ENCODE measurements around the gene MAGEA6. TPM values are rescaled to one million over a fixed set of nuclear protein-coding genes. Genes with fewer than 3 reads are reported as not detected.
A peak's percentile ranks its signal among the peaks of the same experiment; 100 is the strongest.
"Not testable (repeated sequence)": the region's sequence is repeated elsewhere in the genome, so short reads cannot be mapped to it uniquely, and the experiment has no call there.

Gene MAGEA6
- total RNA-seq (ENCODE audit: insufficient read depth, low replicate concordance) = not detected

DNA sequence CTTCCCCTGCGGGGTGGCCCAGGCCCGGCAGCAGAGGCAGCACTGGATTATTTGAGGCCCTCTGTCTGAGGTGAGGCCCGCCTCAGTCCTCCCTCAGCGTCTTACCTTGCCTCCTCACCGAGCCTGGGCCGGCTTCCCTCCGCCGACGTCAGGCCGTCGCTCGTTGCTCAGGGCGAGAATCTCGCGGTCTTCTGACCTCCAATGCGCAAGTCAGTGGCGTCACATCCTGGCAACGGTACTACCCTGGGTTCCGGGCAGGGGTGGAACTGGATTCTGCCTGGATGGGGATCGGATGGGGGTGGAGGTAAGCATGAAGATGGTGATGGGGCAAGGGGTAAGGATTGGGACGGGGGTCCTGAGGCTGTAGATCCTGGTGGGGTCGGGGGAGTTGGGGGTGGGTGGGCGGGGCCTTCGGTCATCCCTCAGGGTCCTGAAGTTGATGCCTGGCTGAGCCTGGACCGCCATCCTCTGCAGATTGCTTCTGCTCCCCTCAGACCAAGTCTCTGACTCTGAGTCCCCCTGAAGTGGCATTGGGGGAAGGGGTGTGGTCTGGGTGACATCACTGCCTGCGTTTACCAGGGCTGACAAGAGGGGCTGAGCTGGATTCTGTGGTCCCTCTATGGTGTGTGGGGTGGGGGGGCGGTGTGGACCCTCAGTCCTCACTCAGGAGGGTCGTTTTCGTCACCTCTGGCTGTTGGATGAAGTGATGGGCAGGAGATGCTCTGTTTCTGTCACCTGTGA, at the start of gene MAGEA6:
Gene MAGEA6, minus strand, starts transcription at position 141 of the 741 bp plus-strand sequence. CDS start 2,039 bp downstream, outside the sequence.
- not testable (repeated sequence) for DNase-seq (ENCODE audit: low spot score)

- no peak for DNase-seq (ENCODE audit: low spot score)
Observed at GRCh38 chrX:152819266-152819665, 49.8 kb upstream of the MAGEA6 start.

- DNase-seq (ENCODE audit: low spot score) = no peak
Observed at GRCh38 chrX:152818356-152818755, 48.9 kb upstream of the MAGEA6 start.

- DNase-seq (ENCODE audit: low spot score) = peak; percentile 34
Observed at GRCh38 chrX:152817078-152817764, 47.7 kb upstream of the MAGEA6 start.

- DNase-seq (ENCODE audit: low spot score) = no peak
Observed at GRCh38 chrX:152814048-152814447, 44.6 kb upstream of the MAGEA6 start.

GRCh38 chrX:152813206-152813605, 43.7 kb upstream of the MAGEA6 start:
- DNase-seq (ENCODE audit: low spot score) = peak; percentile 70

DNA sequence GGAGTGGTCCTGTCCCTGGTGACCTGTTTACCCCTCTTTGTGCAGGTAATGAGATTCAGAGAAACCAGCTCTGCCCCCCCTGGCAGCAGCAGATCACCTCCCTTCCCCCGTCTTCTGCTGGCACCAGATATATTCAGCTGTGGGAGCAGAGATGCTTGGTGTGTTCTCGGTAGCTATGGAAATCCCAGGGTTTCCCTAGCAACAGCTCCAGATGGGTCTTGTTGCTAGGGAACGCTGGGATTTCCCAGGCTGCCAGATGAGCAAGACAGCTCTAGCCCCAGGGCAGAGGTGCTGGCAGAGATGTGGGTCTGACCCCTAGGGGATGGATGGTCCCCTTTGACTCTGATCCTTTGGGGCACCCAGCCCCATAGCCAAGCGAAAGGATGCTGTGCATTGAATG, 40.9 kb upstream of the MAGEA6 start:
- DNase-seq (ENCODE audit: low spot score) = peak; percentile 8

DNA sequence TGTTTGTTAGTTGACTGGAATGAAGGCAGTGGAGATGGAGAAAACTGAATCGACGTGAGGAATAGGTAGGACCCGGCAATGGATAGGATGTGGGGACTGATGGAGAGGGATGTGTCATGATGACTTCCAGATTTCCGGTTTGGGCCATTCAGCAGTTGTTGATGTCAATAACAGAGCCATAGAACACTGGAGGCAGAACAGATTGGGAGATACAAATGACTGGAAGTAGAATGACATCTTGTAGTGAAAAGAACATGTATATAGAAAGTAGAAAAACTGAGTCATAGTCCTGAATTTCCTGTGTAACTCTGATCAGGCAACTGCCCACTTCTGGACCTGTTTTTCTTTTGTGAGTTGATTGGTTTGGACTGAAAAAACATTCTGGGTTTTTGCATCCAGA, 36.5 kb upstream of the MAGEA6 start:
- DNase-seq (ENCODE audit: low spot score) = no peak

DNA sequence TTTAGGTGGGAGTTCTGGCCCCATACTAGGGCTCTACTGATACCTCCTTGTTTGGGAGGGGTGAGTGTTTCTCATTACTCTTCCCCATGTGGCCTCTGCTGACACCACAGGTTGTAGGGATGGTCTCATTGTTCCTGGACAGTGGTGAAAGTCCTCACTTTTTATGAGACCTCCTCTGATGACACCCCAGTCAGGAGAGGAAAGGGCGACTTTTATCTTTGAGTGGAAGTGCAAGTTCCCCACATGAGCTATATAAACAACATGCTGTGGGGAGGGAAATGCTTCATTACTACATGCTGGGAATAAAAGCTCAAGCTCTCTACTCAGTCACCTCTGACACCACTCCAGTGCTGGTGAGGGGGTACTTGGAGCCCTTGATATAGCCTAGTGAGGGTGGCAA, 29.5 kb upstream of the MAGEA6 start:
- DNase-seq (ENCODE audit: low spot score) = no peak

DNA sequence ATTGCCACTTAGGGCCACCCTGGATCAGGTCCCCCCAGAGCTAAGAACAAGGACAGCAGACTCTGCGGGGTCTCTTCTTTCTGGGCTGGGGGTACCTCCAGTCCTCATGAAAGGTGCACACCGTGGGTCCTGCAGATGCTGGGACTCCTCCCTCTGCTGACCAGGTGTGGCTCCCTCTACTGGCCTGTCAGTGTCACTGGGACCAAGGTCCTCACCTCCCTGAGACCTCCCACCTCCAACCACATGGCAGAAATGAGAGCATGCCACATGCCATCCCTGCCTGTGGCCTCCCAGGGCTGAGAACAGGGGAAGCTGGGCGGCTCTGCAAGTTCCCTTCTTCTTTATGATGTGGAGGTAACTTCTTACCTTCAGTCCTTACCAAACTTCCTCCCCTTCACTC, 17.6 kb upstream of the MAGEA6 start:
- DNase-seq (ENCODE audit: low spot score) = not testable (repeated sequence)

DNA sequence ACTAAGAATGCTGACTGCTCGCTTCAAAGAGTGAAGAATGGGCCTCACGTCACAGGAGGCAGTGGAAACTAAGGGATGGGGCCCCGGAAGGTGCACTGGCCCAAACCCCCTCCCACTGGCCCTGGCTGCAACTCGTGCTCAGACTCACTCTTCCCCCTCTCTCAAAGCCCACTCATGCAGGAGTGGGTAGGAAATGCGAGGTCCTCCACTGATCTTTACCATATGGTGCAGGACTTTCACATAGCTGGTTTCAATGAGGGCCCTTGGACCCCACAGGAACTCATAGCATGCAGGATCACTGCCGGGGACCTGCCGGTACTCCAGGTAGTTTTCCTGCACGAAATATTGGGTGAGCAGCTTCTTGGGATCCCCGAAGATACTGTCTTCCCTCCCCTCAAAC, 2.9 kb downstream of the MAGEA6 start:
- not testable (repeated sequence) for DNase-seq (ENCODE audit: low spot score)

DNA sequence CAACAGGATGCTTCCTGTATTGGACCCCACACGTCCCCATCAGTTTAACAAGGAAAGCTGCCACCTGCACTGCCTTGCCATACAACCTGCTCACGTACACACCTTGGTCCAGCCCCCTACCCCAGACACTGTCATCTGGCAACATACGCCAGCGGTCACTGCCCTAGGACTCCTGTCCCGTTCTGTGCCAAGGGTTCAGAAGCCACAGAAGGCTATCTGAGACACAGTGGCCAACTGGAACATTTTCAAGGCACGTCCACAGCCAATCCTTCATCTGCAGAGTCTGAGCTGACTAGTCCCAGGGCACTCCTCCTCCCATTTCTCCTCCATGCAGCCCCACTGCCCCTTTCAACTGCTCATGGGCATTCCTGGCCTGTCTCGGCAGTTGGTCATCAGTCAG, 7.9 kb downstream of the MAGEA6 start:
- not testable (repeated sequence) for DNase-seq (ENCODE audit: low spot score)

DNA sequence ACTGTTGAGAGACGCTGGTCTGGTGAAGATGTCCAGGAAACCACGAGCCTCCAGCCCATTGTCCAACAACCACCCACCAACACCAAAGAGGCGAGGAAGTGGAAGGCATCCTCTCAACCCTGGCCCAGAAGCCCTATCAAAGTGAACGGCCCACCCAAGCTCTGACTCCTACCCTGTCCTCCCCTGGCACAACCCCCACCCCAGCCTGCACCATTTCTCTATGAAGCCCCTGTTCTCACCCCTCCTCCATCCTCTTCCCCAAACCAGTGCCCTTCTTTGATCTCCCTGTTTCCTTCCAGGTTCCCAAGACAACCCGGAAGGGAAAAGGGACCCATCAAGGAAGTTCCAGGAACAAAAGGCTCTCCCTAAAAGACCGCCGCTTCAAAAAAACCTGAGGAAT, 9.9 kb downstream of the MAGEA6 start:
- DNase-seq (ENCODE audit: low spot score) = not testable (repeated sequence)

GRCh38 chrX:152758918-152759317, 10.6 kb downstream of the MAGEA6 start, which contains the start of gene CSAG3:
Gene CSAG3, plus strand, starts transcription at chrX:152759218.
- DNase-seq (ENCODE audit: low spot score) = not testable (repeated sequence)

DNA sequence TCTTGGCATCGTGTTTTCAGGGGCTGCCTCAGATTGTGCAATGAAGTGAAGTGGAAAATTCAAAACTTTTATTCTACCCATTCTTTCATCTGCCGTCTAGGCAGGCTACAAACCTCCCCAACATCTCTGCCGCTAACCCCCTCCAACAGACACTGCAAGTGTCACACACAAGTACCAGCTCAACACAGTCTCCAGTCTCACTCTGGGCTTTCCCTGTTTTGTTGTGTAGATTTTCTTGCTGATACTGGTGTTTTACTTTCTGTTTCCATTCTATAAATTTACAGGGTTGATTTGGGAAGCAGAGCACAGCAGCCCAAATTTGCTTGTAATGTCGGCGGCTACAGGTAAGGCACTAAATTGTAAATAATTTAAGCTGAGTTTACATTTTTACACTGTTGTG, 14.6 kb downstream of the MAGEA6 start:
- DNase-seq (ENCODE audit: low spot score) = not testable (repeated sequence)

- not testable (repeated sequence) for DNase-seq (ENCODE audit: low spot score)
Observed at GRCh38 chrX:152753686-152754650, 15.5 kb downstream of the MAGEA6 start, which contains the start of gene MAGEA2. Gene MAGEA2, minus strand, starts transcription at chrX:152753842. Its CDS starts 2,479 bp downstream, at chrX:152751363.

GRCh38 chrX:152738560-152738959, 30.9 kb downstream of the MAGEA6 start:
- DNase-seq (ENCODE audit: low spot score) = no peak

DNA sequence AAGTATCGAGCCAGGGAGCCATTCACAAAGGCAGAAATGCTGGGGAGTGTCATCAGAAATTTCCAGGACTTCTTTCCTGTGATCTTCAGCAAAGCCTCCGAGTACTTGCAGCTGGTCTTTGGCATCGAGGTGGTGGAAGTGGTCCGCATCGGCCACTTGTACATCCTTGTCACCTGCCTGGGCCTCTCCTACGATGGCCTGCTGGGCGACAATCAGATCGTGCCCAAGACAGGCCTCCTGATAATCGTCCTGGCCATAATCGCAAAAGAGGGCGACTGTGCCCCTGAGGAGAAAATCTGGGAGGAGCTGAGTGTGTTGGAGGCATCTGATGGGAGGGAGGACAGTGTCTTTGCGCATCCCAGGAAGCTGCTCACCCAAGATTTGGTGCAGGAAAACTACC, 33.0 kb downstream of the MAGEA6 start:
- not testable (repeated sequence) for DNase-seq (ENCODE audit: low spot score)

DNA sequence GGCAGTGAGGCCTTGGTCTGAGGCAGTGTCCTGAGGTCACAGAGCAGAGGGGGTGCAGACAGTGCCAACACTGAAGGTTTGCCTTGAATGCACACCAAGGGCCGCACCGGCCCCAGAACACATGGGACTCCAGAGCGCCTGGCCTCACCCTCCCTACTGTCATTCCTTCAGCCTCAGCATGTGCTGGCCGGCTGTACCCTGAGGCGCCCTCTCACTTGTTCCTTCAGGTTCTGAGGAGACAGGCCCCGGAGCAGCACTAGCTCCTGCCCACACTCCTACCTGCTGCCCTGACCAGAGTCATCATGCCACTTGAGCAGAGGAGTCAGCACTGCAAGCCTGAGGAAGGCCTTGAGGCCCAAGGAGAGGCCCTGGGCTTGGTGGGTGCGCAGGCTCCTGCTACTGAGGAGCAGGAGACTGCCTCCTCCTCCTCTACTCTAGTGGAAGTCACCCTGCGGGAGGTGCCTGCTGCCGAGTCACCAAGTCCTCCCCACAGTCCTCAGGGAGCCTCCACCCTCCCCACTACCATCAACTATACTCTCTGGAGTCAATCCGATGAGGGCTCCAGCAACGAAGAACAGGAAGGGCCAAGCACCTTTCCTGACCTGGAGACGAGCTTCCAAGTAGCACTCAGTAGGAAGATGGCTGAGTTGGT, 33.5 kb downstream of the MAGEA6 start:
- DNase-seq (ENCODE audit: low spot score) = no peak

DNA sequence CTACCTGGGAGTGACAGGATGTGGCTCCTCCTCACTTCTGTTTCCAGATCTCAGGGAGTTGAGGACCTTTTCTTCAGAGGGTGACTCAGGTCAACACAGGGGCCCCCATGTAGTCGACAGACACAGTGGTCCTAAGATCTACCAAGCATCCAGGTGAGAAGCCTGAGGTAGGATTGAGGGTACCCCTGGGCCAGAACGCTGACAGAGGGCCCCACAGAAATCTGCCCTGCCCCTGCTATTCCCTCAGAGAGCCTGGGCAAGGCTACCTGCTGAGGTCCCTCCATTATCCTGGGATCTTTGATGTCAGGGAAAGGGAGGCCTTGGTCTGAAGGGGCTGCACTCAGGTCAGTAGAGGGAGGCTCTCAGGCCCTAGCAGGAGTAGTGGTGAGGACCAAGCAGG, 34.4 kb downstream of the MAGEA6 start:
- no peak for DNase-seq (ENCODE audit: low spot score)
